Natural killer cell (primary cell): Measurements from ENCODE around the gene NUDT12. TPM values are rescaled to one million over a fixed set of nuclear protein-coding genes. Genes with fewer than 3 reads are reported as not detected.

Source experiments
- ATAC-seq, 3 donors: fragments of 150-1000 bp in 2 of 3; fragments of 200-7000 bp in 1 of 3; cut with Tn5 transposase; 1 replicate in 1 of 3; 2 replicates in 2 of 3; pipeline ENCODE4 v1.10.0; 2021; ENCODE audit warnings: mild to moderate bottlenecking in 2 of 3, moderate library complexity in 2 of 3
- DNase-seq, 2 donors: peaks; one replicate each; pipeline versions ENCODE4 v3.0.0 to v3.0.0-alpha.2; 2013 to 2021; ENCODE audit warnings: mixed read lengths in 1 of 2
- H3K27ac ChIP-seq: one replicate; pipeline ENCODE4 v1.5.1; 2013; ENCODE audit warnings: mild to moderate bottlenecking, low read length
- H3K27me3 ChIP-seq: one replicate; pipeline ENCODE4 v1.6.1; 2013; ENCODE audit warnings: low read length; ENCODE audit not compliant: control insufficient read depth, insufficient read depth
- H3K36me3 ChIP-seq: one replicate; pipeline ENCODE4 v1.6.1; 2013; ENCODE audit warnings: low read length; ENCODE audit not compliant: control insufficient read depth, insufficient read depth
- H3K4me1 ChIP-seq: one replicate; pipeline ENCODE4 v1.6.1; 2013; ENCODE audit warnings: low read length; ENCODE audit not compliant: control insufficient read depth, insufficient read depth
- H3K4me3 ChIP-seq: one replicate; pipeline ENCODE4 v1.5.1; 2013; ENCODE audit warnings: low read length
- H3K9me3 ChIP-seq: one replicate; pipeline ENCODE4 v1.6.1; 2013; ENCODE audit warnings: low read length; ENCODE audit not compliant: control insufficient read depth, insufficient read depth
- H3K27ac Mint-ChIP-seq, 2 donors: one replicate each; pipeline ENCODE4 v1.8.0; 2022; ENCODE audit warnings: mild to moderate bottlenecking in 2 of 2, mixed read lengths in 2 of 2, moderate library complexity in 1 of 2
- H3K27me3 Mint-ChIP-seq, 2 donors: one replicate each; pipeline ENCODE4 v1.8.0; 2022; ENCODE audit warnings: low read depth in 2 of 2, mixed read lengths in 2 of 2
- H3K36me3 Mint-ChIP-seq: one replicate; pipeline ENCODE4 v1.8.0; 2022; ENCODE audit warnings: mixed read lengths
- H3K4me1 Mint-ChIP-seq, 2 donors: one replicate each; pipeline ENCODE4 v1.8.0; 2022; ENCODE audit warnings: mixed read lengths in 2 of 2
- H3K4me3 Mint-ChIP-seq: one replicate; pipeline ENCODE4 v1.8.0; 2022; ENCODE audit warnings: mild to moderate bottlenecking, moderate library complexity, mixed read lengths
- H3K9me3 Mint-ChIP-seq, 2 donors: one replicate each; pipeline ENCODE4 v1.8.0; 2022; ENCODE audit warnings: mixed read lengths in 2 of 2
- WGBS: methylation state at CpG from one replicate; pipeline ENCODE4 v1.1.7; 2013; ENCODE audit warnings: missing lambda C conversion rate; ENCODE audit not compliant: insufficient coverage; 5-methylcytosine and 5-hydroxymethylcytosine counted together
- intact Hi-C: fragments of 100-400 bp; cut with micrococcal nuclease; formaldehyde crosslinking; loops from one replicate; pipeline ENCODE4 v1.14.2; 2022
- total RNA-seq, 4 donors: library from RNA; stranded (reverse); fragments of 120-200 nt in 1 of 4; gene quantifications; one replicate each; pipeline versions ENCODE4 v1.2.3 to v1.2.4, GENCODE V29; 2013 to 2022
- TF ChIP-seq, protein P1 (sequence below): fragments of 200-600 bp; IDR thresholded peaks from one replicate; pipeline ENCODE4 v1.8.0; 2022; ENCODE audit warnings: antibody characterized with exemption

Gene NUDT12
- total RNA-seq, 3 donors from 2014 or later (not counting 1 experiment from before 2014, with no cell fraction given), result 0.61 to 1.2 TPM; not detected in 1

DNA sequence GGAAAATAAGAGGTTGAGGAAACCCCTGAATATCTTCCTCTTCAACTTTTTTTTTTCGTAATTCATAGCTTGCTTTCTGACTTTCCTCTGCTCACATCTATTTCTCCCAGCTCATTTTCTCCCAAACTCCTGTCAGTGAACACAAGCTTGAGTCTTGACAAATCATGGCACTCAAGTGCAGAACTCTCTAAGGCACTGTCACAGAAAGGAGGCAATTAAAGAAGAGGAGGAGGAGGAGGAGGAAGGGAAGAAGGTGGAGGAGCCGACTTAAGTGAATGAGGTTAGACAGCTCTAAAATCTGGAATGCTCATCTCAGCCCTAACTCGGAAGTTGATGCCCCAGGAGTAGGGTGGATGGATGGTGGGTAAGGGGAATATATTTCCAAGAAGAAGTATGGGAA lies 27.2 kb upstream of the NUDT12 start:
- H3K4me1 Mint-ChIP-seq, result no peaks in the 10 kb centered on the region
- no peaks in the 10 kb centered on the region for H3K4me1 ChIP-seq
- no peaks in the 10 kb centered on the region for H3K36me3 ChIP-seq
- peaks cover 0 to 5% of the 10 kb centered on the region in 2 donors for H3K27me3 Mint-ChIP-seq
- H3K27me3 ChIP-seq, result no peaks in the 10 kb centered on the region
- ATAC-seq (no peak), DNase-seq (no peak)
- no peak overlapping the region for H3K4me3 ChIP-seq
- H3K4me3 Mint-ChIP-seq, result no peak overlapping the region
- H3K9me3 ChIP-seq, result no peaks in the 10 kb centered on the region
- intact Hi-C loops, result no loop called here
- no peak overlapping the region for H3K27ac Mint-ChIP-seq
- no peaks in the 10 kb centered on the region for H3K36me3 Mint-ChIP-seq
- peaks cover 0 to 4% of the 10 kb centered on the region in 2 donors for H3K9me3 Mint-ChIP-seq
- TF ChIP-seq, protein P1, sequence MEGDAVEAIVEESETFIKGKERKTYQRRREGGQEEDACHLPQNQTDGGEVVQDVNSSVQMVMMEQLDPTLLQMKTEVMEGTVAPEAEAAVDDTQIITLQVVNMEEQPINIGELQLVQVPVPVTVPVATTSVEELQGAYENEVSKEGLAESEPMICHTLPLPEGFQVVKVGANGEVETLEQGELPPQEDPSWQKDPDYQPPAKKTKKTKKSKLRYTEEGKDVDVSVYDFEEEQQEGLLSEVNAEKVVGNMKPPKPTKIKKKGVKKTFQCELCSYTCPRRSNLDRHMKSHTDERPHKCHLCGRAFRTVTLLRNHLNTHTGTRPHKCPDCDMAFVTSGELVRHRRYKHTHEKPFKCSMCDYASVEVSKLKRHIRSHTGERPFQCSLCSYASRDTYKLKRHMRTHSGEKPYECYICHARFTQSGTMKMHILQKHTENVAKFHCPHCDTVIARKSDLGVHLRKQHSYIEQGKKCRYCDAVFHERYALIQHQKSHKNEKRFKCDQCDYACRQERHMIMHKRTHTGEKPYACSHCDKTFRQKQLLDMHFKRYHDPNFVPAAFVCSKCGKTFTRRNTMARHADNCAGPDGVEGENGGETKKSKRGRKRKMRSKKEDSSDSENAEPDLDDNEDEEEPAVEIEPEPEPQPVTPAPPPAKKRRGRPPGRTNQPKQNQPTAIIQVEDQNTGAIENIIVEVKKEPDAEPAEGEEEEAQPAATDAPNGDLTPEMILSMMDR, result no peak
- H3K27ac ChIP-seq, result no peak overlapping the region
- 89% methylated on average over 3 of the region's 3 CpGs for WGBS

DNA sequence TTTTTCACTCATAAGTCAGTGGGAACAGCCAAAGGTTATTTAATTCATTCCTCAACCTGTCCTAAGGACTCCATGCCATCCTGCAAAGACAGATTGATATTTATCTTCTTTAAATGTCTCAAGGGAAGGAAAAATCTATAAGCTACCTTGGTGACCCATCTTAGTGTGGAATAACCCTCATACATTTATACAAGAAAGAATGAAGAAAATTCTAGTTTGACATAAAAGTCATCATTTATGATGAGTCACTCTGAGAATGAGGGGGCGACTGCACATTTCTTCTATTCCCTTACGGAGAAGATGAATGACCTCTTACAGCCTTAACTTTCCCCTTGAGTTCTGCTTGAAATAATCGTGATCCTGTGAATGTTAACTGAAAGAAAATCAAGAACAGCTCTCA lies 26.8 kb upstream of the NUDT12 start:
- no peak overlapping the region for H3K27ac ChIP-seq
- Mint-ChIP-seq H3K9me3 (peaks cover 0 to 3% of the 10 kb centered on the region in 2 donors), H3K27me3 (peaks cover 0 to 5% of the 10 kb centered on the region in 2 donors), H3K4me3 (no peak overlapping the region), H3K27ac (no peak overlapping the region), H3K36me3 (no peaks in the 10 kb centered on the region), H3K4me1 (no peaks in the 10 kb centered on the region)
- no peaks in the 10 kb centered on the region for H3K27me3 ChIP-seq
- H3K4me3 ChIP-seq, result no peak overlapping the region
- H3K36me3 ChIP-seq, result no peaks in the 10 kb centered on the region
- TF ChIP-seq, protein P1, result no peak
- ATAC-seq (no peak), DNase-seq (no peak)
- H3K4me1 ChIP-seq, result no peaks in the 10 kb centered on the region
- intact Hi-C loops, result no loop called here
- 76% methylated on average over 3 of the region's 3 CpGs for WGBS
- H3K9me3 ChIP-seq, result no peaks in the 10 kb centered on the region

DNA sequence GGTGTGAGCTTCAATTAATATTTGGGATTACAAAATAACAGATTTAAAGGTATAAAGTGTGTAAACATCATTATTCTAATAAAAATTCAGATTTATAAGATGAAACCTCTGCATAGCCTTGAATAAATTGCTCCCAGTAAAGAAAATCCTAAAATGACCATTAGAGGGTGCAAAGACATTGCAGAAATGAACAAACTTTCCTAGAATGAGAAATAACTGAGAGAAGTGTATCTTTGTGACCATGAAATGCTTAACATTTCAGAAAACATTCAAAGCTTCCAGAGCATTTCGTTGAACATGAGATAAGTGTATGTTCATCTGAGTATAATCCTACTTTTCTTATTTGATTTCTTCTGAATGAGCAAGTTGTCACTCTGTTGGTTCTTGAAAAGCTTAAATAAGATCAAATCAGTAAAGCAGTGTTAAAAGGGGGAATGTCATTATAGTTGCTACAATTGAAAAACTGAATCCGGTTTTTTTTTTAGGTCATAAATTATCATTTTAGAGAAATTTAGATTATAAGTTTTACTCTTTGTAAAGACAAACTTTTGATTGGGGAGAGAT lies 24.7 kb upstream of the NUDT12 start:
- Histone ChIP-seq H3K4me1 (no peaks in the 10 kb centered on the region), H3K9me3 (no peaks in the 10 kb centered on the region), H3K4me3 (no peak overlapping the region), H3K36me3 (no peaks in the 10 kb centered on the region), H3K27ac (no peak overlapping the region), H3K27me3 (no peaks in the 10 kb centered on the region)
- Mint-ChIP-seq H3K36me3 (no peaks in the 10 kb centered on the region), H3K27me3 (peaks cover 0 to 5% of the 10 kb centered on the region in 2 donors), H3K27ac (no peak overlapping the region), H3K4me3 (no peak overlapping the region), H3K4me1 (no peaks in the 10 kb centered on the region), H3K9me3 (no peaks in the 10 kb centered on the region)
- TF ChIP-seq, protein P1, result no peak
- intact Hi-C loops, result no loop called here
- no peak for DNase-seq
- ATAC-seq, result no peak
- 80% methylated on average over 1 of the region's 2 CpGs for WGBS

DNA sequence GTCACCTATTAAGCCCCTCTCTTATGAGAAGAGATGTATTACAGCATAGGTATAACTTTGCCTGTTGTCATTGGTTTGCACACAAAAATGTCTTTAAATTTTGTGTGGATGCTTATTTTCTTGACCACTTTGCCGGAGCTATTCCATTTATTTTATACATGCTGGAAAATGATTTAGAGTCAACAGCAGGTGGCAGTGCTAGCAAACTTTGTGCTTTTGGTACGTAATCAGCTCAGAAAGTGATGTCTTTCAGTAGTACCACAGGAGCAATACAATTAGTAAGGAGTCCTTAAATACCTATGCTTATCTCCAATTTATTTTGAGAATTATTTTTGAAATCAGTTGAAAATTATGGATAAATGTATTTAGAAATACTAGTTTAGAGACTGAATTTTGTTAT lies 19.8 kb upstream of the NUDT12 start:
- no peak overlapping the region for H3K27ac Mint-ChIP-seq
- no peaks in the 10 kb centered on the region for H3K9me3 ChIP-seq
- no peaks in the 10 kb centered on the region for H3K36me3 ChIP-seq
- H3K9me3 Mint-ChIP-seq, result no peaks in the 10 kb centered on the region
- no peaks in the 10 kb centered on the region for H3K4me1 Mint-ChIP-seq
- ATAC-seq, result no peak
- 51% methylated on average over 2 of the region's 2 CpGs for WGBS
- peak in 1 of 2 donors; percentile 9 for DNase-seq
- H3K27me3 Mint-ChIP-seq, result no peaks in the 10 kb centered on the region
- H3K4me1 ChIP-seq, result no peaks in the 10 kb centered on the region
- no peaks in the 10 kb centered on the region for H3K27me3 ChIP-seq
- no peak overlapping the region for H3K4me3 ChIP-seq
- intact Hi-C loops, result no loop called here
- no peaks in the 10 kb centered on the region for H3K36me3 Mint-ChIP-seq
- no peak overlapping the region for H3K27ac ChIP-seq
- H3K4me3 Mint-ChIP-seq, result no peak overlapping the region
- TF ChIP-seq, protein P1, result no peak
